Activated CD4-positive, CD25-positive, alpha-beta regulatory T cell treated with anti-CD3 and anti-CD28 coated beads, Interleukin-2, amount 50 U/mL, for 72 hours (primary cell): ENCODE measurements around the gene OR14I1.
"Not testable (repeated sequence)": the region's sequence is repeated elsewhere in the genome, so short reads cannot be mapped to it uniquely, and the experiment has no call there.

Experiments used
- DNase-seq: peaks from one replicate; pipeline ENCODE4 v3.0.0; 2021

Gene OR14I1

GRCh38 chr1:248686815-248687214 lies 15.8 kb downstream of the OR14I1 start:
- DNase-seq: no peak

GRCh38 chr1:248681651-248682050 lies 20.9 kb downstream of the OR14I1 start:
- DNase-seq: no peak

GRCh38 chr1:248670003-248670402 lies 32.6 kb downstream of the OR14I1 start:
- DNase-seq: no peak

- not testable (repeated sequence) for DNase-seq
Measured at GRCh38 chr1:248663453-248664328, 38.9 kb downstream of the OR14I1 start.

GRCh38 chr1:248656797-248657196 lies 45.8 kb downstream of the OR14I1 start:
- DNase-seq: not testable (repeated sequence)

GRCh38 chr1:248655354-248655753 lies 47.2 kb downstream of the OR14I1 start, which contains the start of gene OR2T27:
Gene OR2T27, minus strand, starts transcription at chr1:248655528. Its CDS starts 4,644 bp downstream, at chr1:248650884.
- DNase-seq: not testable (repeated sequence)
